HEK293 (cell line): ENCODE results near the gene MIA2.

Source experiments
- CTCF ChIP-seq: fragments of 450-650 bp; formaldehyde crosslinking; IDR thresholded peaks from 2 replicates; pipeline ENCODE4 v1.5.1; 2016; ENCODE audit warnings: missing biosample characterization, missing genetic modification characterization
- REST ChIP-seq: fragments of 450-650 bp; formaldehyde crosslinking; IDR thresholded peaks from 2 replicates; pipeline ENCODE4 v1.5.1; 2016; ENCODE audit warnings: missing biosample characterization, missing genetic modification characterization
- ZBTB48 ChIP-seq: fragments of 450-650 bp; formaldehyde crosslinking; IDR thresholded peaks from 2 replicates; pipeline ENCODE4 v1.5.1; 2016; ENCODE audit warnings: missing biosample characterization, missing genetic modification characterization
- ZNF366 ChIP-seq: fragments of 450-650 bp; formaldehyde crosslinking; conservative IDR thresholded peaks from 2 replicates; pipeline ENCODE4 v1.5.1; 2016; ENCODE audit warnings: missing biosample characterization, missing genetic modification characterization

GRCh38 chr14:39243831-39244230, 10.1 kb downstream of the MIA2 start:
- no peak for TF ChIP-seq ZNF366 (tag by site-specific recombination)
- TF ChIP-seq CTCF (tag by site-specific recombination): no peak
- no peak for TF ChIP-seq REST (tag by site-specific recombination)
- no peak for TF ChIP-seq ZBTB48
